Keratinocyte (primary cell): Measurements from ENCODE around the gene TRPV4.

ENCODE experiments used
- EZH2 ChIP-seq: IDR thresholded peaks from one replicate; pipeline ENCODE4 v1.6.1; 2012; ENCODE audit warnings: inconsistent platforms, mild to moderate bottlenecking, low read length, moderate library complexity
- TF ChIP-seq, protein P1 (sequence below), 3 experiments: IDR thresholded peaks in 1 of 3; conservative IDR thresholded peaks in 1 of 3; optimal IDR thresholded peaks in 1 of 3; 2 replicates in 2 of 3; 3 replicates in 1 of 3; pipeline versions ENCODE3 to v1.5.1; 2011; ENCODE audit warnings: low read length in 3 of 3, mild to moderate bottlenecking in 3 of 3, moderate library complexity in 2 of 3, control low read depth in 1 of 3, inconsistent platforms in 1 of 3; ENCODE audit not compliant: insufficient read depth in 2 of 3; ENCODE audit errors: extremely low read depth in 1 of 3

- TF ChIP-seq, protein P1, sequence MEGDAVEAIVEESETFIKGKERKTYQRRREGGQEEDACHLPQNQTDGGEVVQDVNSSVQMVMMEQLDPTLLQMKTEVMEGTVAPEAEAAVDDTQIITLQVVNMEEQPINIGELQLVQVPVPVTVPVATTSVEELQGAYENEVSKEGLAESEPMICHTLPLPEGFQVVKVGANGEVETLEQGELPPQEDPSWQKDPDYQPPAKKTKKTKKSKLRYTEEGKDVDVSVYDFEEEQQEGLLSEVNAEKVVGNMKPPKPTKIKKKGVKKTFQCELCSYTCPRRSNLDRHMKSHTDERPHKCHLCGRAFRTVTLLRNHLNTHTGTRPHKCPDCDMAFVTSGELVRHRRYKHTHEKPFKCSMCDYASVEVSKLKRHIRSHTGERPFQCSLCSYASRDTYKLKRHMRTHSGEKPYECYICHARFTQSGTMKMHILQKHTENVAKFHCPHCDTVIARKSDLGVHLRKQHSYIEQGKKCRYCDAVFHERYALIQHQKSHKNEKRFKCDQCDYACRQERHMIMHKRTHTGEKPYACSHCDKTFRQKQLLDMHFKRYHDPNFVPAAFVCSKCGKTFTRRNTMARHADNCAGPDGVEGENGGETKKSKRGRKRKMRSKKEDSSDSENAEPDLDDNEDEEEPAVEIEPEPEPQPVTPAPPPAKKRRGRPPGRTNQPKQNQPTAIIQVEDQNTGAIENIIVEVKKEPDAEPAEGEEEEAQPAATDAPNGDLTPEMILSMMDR (optimal IDR thresholded peaks at IDR 0.05 in 1 of 3, IDR thresholded peaks at IDR 0.05 in 1 of 3, conservative IDR thresholded peaks at IDR 0.05 in 1 of 3; ENCODE audit: extremely low read depth in 1 of 3, insufficient read depth in 2 of 3, low read length in 3 of 3) = no peak
- TF ChIP-seq EZH2 = no peak
Measured at GRCh38 chr12:109785854-109786253, 47.3 kb downstream of the TRPV4 start.
